ENCODE data around the gene HOXC9.

Gene HOXC9

GRCh38 chr12:54016478-54016964, 16.6 kb downstream of the HOXC9 start:
- no peak overlapping the region for H3K4me3 ChIP-seq (replicated peaks; ENCODE audit: insufficient read depth, low read length)
- no peak for TF ChIP-seq SPI1 (IDR thresholded peaks at IDR 0.05; ENCODE audit: borderline replicate concordance, low read depth)
- TF ChIP-seq GABPA (IDR thresholded peaks at IDR 0.05; ENCODE audit: low read depth): no peak
- TF ChIP-seq REST (IDR thresholded peaks at IDR 0.05; ENCODE audit: insufficient replicate concordance, low read depth): no peak
- TF ChIP-seq POLR2AphosphoS5 (IDR thresholded peaks at IDR 0.05; ENCODE audit: low read depth): no peak
- TF ChIP-seq CTCF (IDR thresholded peaks at IDR 0.05; ENCODE audit: insufficient read depth, low read length): no peak
- peaks cover 52% of the 10 kb centered on the region for H3K27me3 ChIP-seq (ENCODE audit: insufficient read depth, poor library complexity, severe bottlenecking)
- H3K27ac ChIP-seq (replicated peaks): no peak overlapping the region
- DNase-seq (ENCODE audit: low read depth in 1 of 2, low spot score in 1 of 2): no peak

GRCh38 chr12:54017027-54017788, 17.2 kb downstream of the HOXC9 start:
- no peak for TF ChIP-seq REST (IDR thresholded peaks at IDR 0.05; ENCODE audit: insufficient replicate concordance, low read depth)
- TF ChIP-seq POLR2AphosphoS5 (IDR thresholded peaks at IDR 0.05; ENCODE audit: low read depth): no peak
- DNase-seq (ENCODE audit: low read depth in 1 of 2, low spot score in 1 of 2): no peak
- H3K27me3 ChIP-seq (ENCODE audit: insufficient read depth, poor library complexity, severe bottlenecking): peaks cover 50% of the 10 kb centered on the region
- H3K4me3 ChIP-seq (replicated peaks; ENCODE audit: insufficient read depth, low read length): peak overlapping the region; percentile 39
- no peak overlapping the region for H3K27ac ChIP-seq (replicated peaks)

- H3K27me3 ChIP-seq (ENCODE audit: insufficient read depth, poor library complexity, severe bottlenecking): peaks cover 42% of the 10 kb centered on the region
- DNase-seq (ENCODE audit: low read depth in 1 of 2, low spot score in 1 of 2): peak in 1 of 2 experiments; percentile 57
- H3K27ac ChIP-seq (replicated peaks): peak overlapping the region; percentile 40
- TF ChIP-seq REST (IDR thresholded peaks at IDR 0.05; ENCODE audit: insufficient replicate concordance, low read depth) (no peak), POLR2AphosphoS5 (IDR thresholded peaks at IDR 0.05; ENCODE audit: low read depth) (no peak), CTCF (IDR thresholded peaks at IDR 0.05; ENCODE audit: insufficient read depth, low read length) (no peak), SPI1 (IDR thresholded peaks at IDR 0.05; ENCODE audit: borderline replicate concordance, low read depth) (no peak), GABPA (IDR thresholded peaks at IDR 0.05; ENCODE audit: low read depth) (no peak)
- H3K4me3 ChIP-seq (replicated peaks; ENCODE audit: insufficient read depth, low read length): peak overlapping the region; percentile 39
These were observed 18.0 kb downstream of the HOXC9 start for GRCh38 chr12:54017878-54018467.
